IMR-90 (cell line): ENCODE data around the gene LDLRAD4. TPM values are rescaled to one million over a fixed set of nuclear protein-coding genes. Genes with fewer than 3 reads are reported as not detected.

Source experiments
- ATAC-seq: fragments of 200-7000 bp; cut with Tn5 transposase; 2 replicates; pipeline ENCODE4 v1.9.1; 2020; ENCODE audit warnings: low read depth, mild to moderate bottlenecking, moderate library complexity
- BruUV-seq: library from RNA; stranded (reverse); fragments of 400-500 nt; replicated peaks from 2 replicates; lab custom pipeline; 2021; lab: Mats Ljungman, UMichigan
- CTCF ChIA-PET: fragments of 300-600 bp; formaldehyde crosslinking; extraction: SDS; loops from one replicate; lab custom pipeline; 2021; ENCODE audit warnings: antibody characterized with exemption; lab: Yijun Ruan, JAX
- POLR2A ChIA-PET: fragments of 300-600 bp; sonication (Branson Sonifier 250); formaldehyde crosslinking; loops from one replicate; lab custom pipeline; 2022; ENCODE audit warnings: antibody characterized with exemption; ENCODE audit not compliant: unreplicated experiment; lab: Charles Lee
- DNase-seq: peaks from one replicate; pipeline ENCODE4 v3.0.0; 2013
- H2AFZ ChIP-seq: replicated peaks from 2 replicates; pipeline ENCODE3; 2013; ENCODE audit warnings: low read length, mild to moderate bottlenecking; ENCODE audit not compliant: poor library complexity
- H2AK5ac ChIP-seq: 2 replicates; pipeline ENCODE4 v1.6.1; 2013; ENCODE audit warnings: low read depth, low read length, inconsistent platforms
- H2AK9ac ChIP-seq: replicated peaks from 2 replicates; pipeline ENCODE3; 2013; ENCODE audit warnings: mild to moderate bottlenecking, low read depth, low read length, moderate library complexity; ENCODE audit not compliant: poor library complexity
- H2BK120ac ChIP-seq: 2 replicates; pipeline ENCODE4 v1.6.1; 2013; ENCODE audit warnings: low read depth, low read length, inconsistent platforms
- H2BK15ac ChIP-seq: 3 replicates; pipeline ENCODE4 v1.6.1; 2013; ENCODE audit warnings: low read depth, low read length, inconsistent platforms
- H2BK20ac ChIP-seq: 2 replicates; pipeline ENCODE4 v1.6.1; 2013; ENCODE audit warnings: low read depth, mild to moderate bottlenecking, inconsistent platforms, low read length, moderate library complexity
- H2BK5ac ChIP-seq: 2 replicates; pipeline ENCODE4 v1.6.1; 2013; ENCODE audit warnings: mild to moderate bottlenecking, low read depth, low read length, inconsistent platforms; ENCODE audit not compliant: poor library complexity, severe bottlenecking
- H3K14ac ChIP-seq: replicated peaks from 2 replicates; pipeline ENCODE4 v1.6.1; 2013; ENCODE audit warnings: low read depth, low read length, inconsistent platforms
- H3K18ac ChIP-seq: 2 replicates; pipeline ENCODE4 v1.6.1; 2013; ENCODE audit warnings: low read depth, low read length, control low read depth
- H3K23ac ChIP-seq: 2 replicates; pipeline ENCODE4 v1.6.1; 2013; ENCODE audit warnings: low read depth, low read length, inconsistent platforms
- H3K27ac ChIP-seq: 2 replicates; pipeline ENCODE4 v1.5.1; 2013; ENCODE audit warnings: mild to moderate bottlenecking, control low read depth, low read length; ENCODE audit not compliant: insufficient read depth
- H3K27me3 ChIP-seq: 2 replicates; pipeline ENCODE4 v1.6.1; 2013; ENCODE audit warnings: low read length; ENCODE audit not compliant: control insufficient read depth, insufficient read depth
- H3K36me3 ChIP-seq: 2 replicates; pipeline ENCODE4 v1.6.1; 2013; ENCODE audit warnings: low read length, mixed read lengths; ENCODE audit not compliant: control insufficient read depth, insufficient read depth
- H3K4ac ChIP-seq: 2 replicates; pipeline ENCODE4 v1.6.1; 2013; ENCODE audit warnings: low read depth, low read length, inconsistent platforms
- H3K4me1 ChIP-seq: 2 replicates; pipeline ENCODE4 v1.6.1; 2013; ENCODE audit warnings: low read length, mixed read lengths; ENCODE audit not compliant: control insufficient read depth, insufficient read depth
- H3K4me2 ChIP-seq: 2 replicates; pipeline ENCODE4 v1.6.1; 2013; ENCODE audit warnings: low read depth, mild to moderate bottlenecking, control low read depth, low read length, moderate library complexity
- H3K4me3 ChIP-seq: 2 replicates; pipeline ENCODE4 v1.5.1; 2013; ENCODE audit warnings: low read depth, mild to moderate bottlenecking, control low read depth, low read length, moderate library complexity; ENCODE audit not compliant: insufficient read depth
- H3K56ac ChIP-seq: 2 replicates; pipeline ENCODE4 v1.6.1; 2013; ENCODE audit warnings: low read length, inconsistent platforms; ENCODE audit not compliant: insufficient read depth; ENCODE audit errors: extremely low read depth
- H3K79me1 ChIP-seq, 2 experiments: 2 replicates each; pipeline ENCODE4 v1.6.1; 2013; ENCODE audit warnings: low read length in 2 of 2, inconsistent platforms in 1 of 2, low read depth in 1 of 2
- H3K9ac ChIP-seq: 2 replicates; pipeline ENCODE4 v1.6.1; 2013; ENCODE audit warnings: low read depth, low read length, control low read depth
- H3K9me1 ChIP-seq: 2 replicates; pipeline ENCODE4 v1.6.1; 2013; ENCODE audit warnings: low read length, inconsistent platforms; ENCODE audit not compliant: insufficient read depth
- H3K9me3 ChIP-seq: 2 replicates; pipeline ENCODE4 v1.6.1; 2013; ENCODE audit warnings: low read length; ENCODE audit not compliant: control insufficient read depth, insufficient read depth
- H4K20me1 ChIP-seq: 2 replicates; pipeline ENCODE4 v1.6.1; 2013; ENCODE audit warnings: low read length, inconsistent platforms; ENCODE audit not compliant: insufficient read depth
- H4K5ac ChIP-seq: 2 replicates; pipeline ENCODE4 v1.6.1; 2013; ENCODE audit warnings: mild to moderate bottlenecking, low read depth, low read length, control low read depth
- H4K8ac ChIP-seq, 2 experiments: 2 replicates each; pipeline ENCODE4 v1.6.1; 2013; ENCODE audit warnings: low read depth in 2 of 2, low read length in 2 of 2, control low read depth in 1 of 2, inconsistent platforms in 1 of 2
- H4K91ac ChIP-seq: 2 replicates; pipeline ENCODE4 v1.6.1; 2013; ENCODE audit warnings: low read depth, low read length, inconsistent platforms; ENCODE audit not compliant: insufficient read depth
- BHLHE40 ChIP-seq: fragments of 150-350 bp; IDR thresholded peaks from 2 replicates; pipeline ENCODE4 v1.6.1; 2016; ENCODE audit warnings: mild to moderate bottlenecking, low read depth, low read length
- CTCF ChIP-seq: conservative IDR thresholded peaks from 2 replicates; pipeline ENCODE4 v1.5.1; 2012; ENCODE audit warnings: mild to moderate bottlenecking, low read depth, low read length, improper control_type of control experiment
- FOS ChIP-seq: fragments of 150-350 bp; IDR thresholded peaks from 2 replicates; pipeline ENCODE4 v1.6.1; 2016; ENCODE audit warnings: low read depth, low read length
- MAFK ChIP-seq: IDR thresholded peaks from 2 replicates; pipeline ENCODE4 v1.6.1; 2012; ENCODE audit warnings: low read depth, low read length, improper control_type of control experiment
- MXI1 ChIP-seq: IDR thresholded peaks from 2 replicates; pipeline ENCODE4 v1.6.1; 2012; ENCODE audit warnings: low read depth, mild to moderate bottlenecking, low read length, moderate library complexity, borderline replicate concordance
- NFE2L2 ChIP-seq: fragments of 150-350 bp; IDR thresholded peaks from 2 replicates; pipeline ENCODE4 v1.6.1; 2016; ENCODE audit warnings: low read depth, mild to moderate bottlenecking, low read length
- POLR2A ChIP-seq: IDR thresholded peaks from 2 replicates; pipeline ENCODE4 v1.6.1; 2012; ENCODE audit warnings: mild to moderate bottlenecking, low read depth, low read length
- RAD21 ChIP-seq: IDR thresholded peaks from 2 replicates; pipeline ENCODE4 v1.6.1; 2012; ENCODE audit warnings: low read length, improper control_type of control experiment
- SMC3 ChIP-seq: fragments of 150-350 bp; IDR thresholded peaks from 2 replicates; pipeline ENCODE4 v1.6.1; 2016; ENCODE audit warnings: low read depth, mild to moderate bottlenecking, antibody characterized with exemption, low read length, moderate library complexity
- USF2 ChIP-seq: fragments of 150-350 bp; IDR thresholded peaks from 2 replicates; pipeline ENCODE4 v1.6.1; 2017; ENCODE audit warnings: mild to moderate bottlenecking, antibody characterized with exemption, low read length, low read depth
- WGBS, 2 experiments: methylation state at CpG; one replicate each; pipeline versions ENCODE4 v1.1.5 to v1.1.7; 2013; ENCODE audit warnings: missing lambda C conversion rate in 2 of 2; ENCODE audit not compliant: insufficient read length in 1 of 2; ENCODE audit errors: extremely low coverage in 2 of 2; 5-methylcytosine and 5-hydroxymethylcytosine counted together
- dilution Hi-C: fragments of 300-500 bp; cut with HindIII; formaldehyde crosslinking; loops from one replicate; pipeline ENCODE4 v1.14.3; 2018; ENCODE audit warnings: low sequenced_read_pairs; ENCODE audit not compliant: unreplicated experiment
- in situ Hi-C: fragments of 300-500 bp; cut with MboI; formaldehyde crosslinking; loops from 3 replicates; pipeline ENCODE4 v1.14.3; 2019; ENCODE audit warnings: low sequenced_read_pairs, inconsistent platforms, mixed read lengths
- intact Hi-C: fragments of 100-400 bp; cut with micrococcal nuclease; formaldehyde crosslinking; loops from 2 replicates; pipeline ENCODE4 v1.10.0; 2022
- polyA plus RNA-seq, 3 experiments: library from polyadenylated mRNA; depleted of rRNA; stranded (reverse); fragments of >200 nt; gene quantifications; 2 replicates each; pipeline ENCODE4 v1.2.3, GENCODE V29; 2012; ENCODE audit warnings: low replicate concordance in 1 of 3
- total RNA-seq: library from RNA; depleted of rRNA; stranded (reverse); fragments of >200 nt; gene quantifications from 2 replicates; pipeline ENCODE4 v1.2.3, GENCODE V29; 2012

Gene LDLRAD4
- total and polyA plus RNA-seq, 2 of the 4 experiments (the other 2 are of a cell fraction): not detected

- ChIA-PET CTCF (no interaction called here), POLR2A (no interaction called here)
- WGBS, 2 experiments: no CpG with 5 or more reads among the region's 4 CpGs
- H3K23ac ChIP-seq: no peak overlapping the region
- H3K56ac ChIP-seq: no peak overlapping the region
- no peaks in the 10 kb centered on the region for H3K79me1 ChIP-seq
- H3K4me3 ChIP-seq: no peak overlapping the region
- H3K4me2 ChIP-seq: no peak overlapping the region
- no peak overlapping the region for H3K4ac ChIP-seq
- ATAC-seq (no peak), DNase-seq (no peak)
- no peak overlapping the region for H4K5ac ChIP-seq
- in situ Hi-C loops (no loop called here), intact Hi-C loops (no loop called here), dilution Hi-C loops (no loop called here)
- no peaks in the 10 kb centered on the region for H3K36me3 ChIP-seq
- H2BK20ac ChIP-seq: no peak overlapping the region
- H4K8ac ChIP-seq: no peak overlapping the region
- no TSS peak for BruUV-seq
- TF ChIP-seq BHLHE40 (no peak), RAD21 (no peak), MAFK (no peak), NFE2L2 (no peak), POLR2A (no peak), USF2 (no peak), FOS (no peak), MXI1 (no peak), CTCF (no peak), SMC3 (no peak)
- H2AFZ ChIP-seq: no peak overlapping the region
- H2BK15ac ChIP-seq: no peak overlapping the region
- no peak overlapping the region for H2AK9ac ChIP-seq
- H3K27me3 ChIP-seq: no peaks in the 10 kb centered on the region
- H4K20me1 ChIP-seq: no peaks in the 10 kb centered on the region
- no peak overlapping the region for H2AK5ac ChIP-seq
- H3K9me3 ChIP-seq: peaks cover 2% of the 10 kb centered on the region; the same call in 1 of the 2 replicates
- no peak overlapping the region for H3K9ac ChIP-seq
- H3K14ac ChIP-seq: no peak overlapping the region
- H3K4me1 ChIP-seq: no peaks in the 10 kb centered on the region
- H3K18ac ChIP-seq: no peak overlapping the region
- H3K9me1 ChIP-seq: no peaks in the 10 kb centered on the region
- no peak overlapping the region for H4K91ac ChIP-seq
- no peak overlapping the region for H2BK5ac ChIP-seq
- H3K27ac ChIP-seq: no peak overlapping the region
- H2BK120ac ChIP-seq: no peak overlapping the region
Observed at GRCh38 chr18:13414521-13414920, 196.0 kb downstream of the LDLRAD4 start.
